Suppressor macrophage treated with lipopolysaccharide for 1 hour (primary cell): Measurements from ENCODE around the gene SPECC1.
"Not testable (repeated sequence)": the region's sequence is repeated elsewhere in the genome, so short reads cannot be mapped to it uniquely, and the experiment has no call there.

Experiments used
- DNase-seq, 3 donors: peaks; one replicate each; pipeline ENCODE4 v3.0.0-alpha.2; 2020 to 2022

Gene SPECC1

DNA sequence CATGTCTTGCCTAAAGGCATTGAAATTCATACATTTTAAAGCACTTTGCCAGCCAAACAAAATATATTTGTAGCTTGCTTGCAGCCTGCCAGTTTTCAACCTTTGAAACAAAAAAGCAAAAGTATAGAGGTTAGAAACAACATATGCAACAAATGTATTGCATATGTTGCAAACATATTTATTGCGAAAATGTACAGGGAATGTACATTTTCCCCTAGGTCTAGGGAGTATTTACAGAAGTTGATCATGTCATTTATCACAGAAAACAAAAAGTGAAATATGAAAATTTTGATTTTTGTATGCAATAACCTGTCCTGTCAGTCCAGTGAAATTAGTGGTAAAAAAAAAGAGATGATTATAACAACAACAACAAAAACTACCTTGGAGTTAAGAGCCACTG lies 171.5 kb downstream of the SPECC1 start:
- DNase-seq: peak; percentile 10 to 59 (median 45)

DNA sequence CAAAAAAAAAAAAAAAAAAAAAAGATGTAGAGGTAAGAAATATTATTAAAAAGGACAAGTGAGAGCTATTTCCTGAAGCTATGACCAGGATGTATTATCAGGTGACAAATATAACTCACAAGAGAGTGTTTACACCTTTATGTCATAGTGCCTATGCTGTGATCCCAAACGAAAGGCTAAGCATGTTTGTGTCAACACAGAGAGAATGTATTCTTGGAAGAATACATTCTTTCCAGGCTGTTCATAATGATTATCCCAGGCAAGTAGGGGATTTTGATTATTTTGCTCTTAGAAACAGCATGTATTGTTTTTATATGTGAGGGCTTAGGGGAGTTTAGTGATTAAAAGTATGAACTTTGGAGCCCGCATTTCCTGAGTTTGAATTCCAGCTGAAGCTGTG lies 175.0 kb downstream of the SPECC1 start:
- DNase-seq: no peak

DNA sequence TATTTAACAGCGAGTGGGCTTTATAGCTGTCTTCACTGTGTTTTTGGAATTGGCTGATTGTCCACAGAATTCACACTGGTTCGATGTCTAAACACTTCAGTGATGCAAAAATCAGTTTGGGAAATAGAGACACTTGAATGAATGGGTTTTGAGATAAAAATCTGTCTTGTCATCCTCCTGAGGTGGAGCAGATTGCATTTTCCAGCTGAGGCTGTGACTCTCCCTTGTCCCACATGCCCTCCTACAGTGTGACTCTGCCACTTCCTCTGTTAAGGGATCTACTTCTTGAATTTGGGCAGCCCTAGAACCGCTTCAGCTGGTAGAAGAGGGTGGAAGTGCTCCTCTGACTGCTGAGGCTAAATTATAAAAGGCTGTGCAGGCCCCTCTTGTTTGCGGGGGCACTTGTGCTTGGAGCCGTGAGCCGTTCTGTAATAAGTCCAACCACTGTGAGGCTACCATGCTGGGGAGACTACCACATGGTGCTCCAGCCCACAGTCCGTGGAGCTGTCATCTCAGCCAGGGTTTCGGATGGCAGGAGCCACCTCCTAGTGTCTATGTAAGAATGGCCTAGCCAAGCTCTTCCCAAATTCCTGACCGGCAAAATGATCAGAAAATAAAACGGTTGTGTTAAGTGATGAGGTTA lies 175.9 kb downstream of the SPECC1 start:
- DNase-seq: peak; percentile 84 to 88 (median 85)

DNA sequence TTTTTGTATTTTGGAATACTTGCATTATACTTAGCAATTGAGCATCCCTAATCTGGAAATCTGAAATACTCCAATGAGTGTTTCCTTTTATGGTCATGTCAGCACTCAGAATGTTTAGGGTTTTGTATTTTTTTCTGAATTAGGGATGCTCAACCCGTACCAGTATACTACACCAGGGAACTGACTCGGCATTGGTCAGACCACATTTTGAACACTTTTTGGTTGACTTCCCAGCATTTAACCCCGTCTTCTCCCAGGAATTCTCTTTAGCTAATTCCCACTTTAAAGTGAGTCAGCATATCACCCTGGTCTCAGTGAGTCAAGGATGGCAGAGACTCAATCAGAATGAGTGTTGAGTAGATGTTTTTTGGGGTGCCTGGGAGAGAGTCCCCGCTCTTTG lies 177.9 kb downstream of the SPECC1 start:
- no peak for DNase-seq

DNA sequence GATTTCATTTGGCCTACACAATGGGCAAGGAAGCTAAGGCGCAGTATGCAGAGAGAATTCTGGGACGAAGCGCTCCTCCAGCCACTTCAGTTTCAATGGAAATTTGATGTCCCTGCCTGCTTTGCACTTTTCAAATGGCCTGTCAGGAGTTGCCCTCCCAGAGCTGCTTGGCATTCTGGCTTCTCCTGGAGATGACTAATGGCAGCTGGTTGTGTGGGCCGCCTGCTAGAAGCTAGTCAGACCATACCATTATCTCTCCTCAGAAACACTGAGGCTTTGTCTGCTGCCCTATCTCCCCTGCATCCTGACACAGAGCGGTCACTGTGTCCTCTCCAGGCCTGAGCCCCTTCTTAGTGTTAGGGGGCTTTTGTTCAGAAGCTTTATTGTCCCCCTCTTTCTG lies 180.1 kb downstream of the SPECC1 start:
- peak in 2 of 3 donors; percentile 30 to 33 for DNase-seq

DNA sequence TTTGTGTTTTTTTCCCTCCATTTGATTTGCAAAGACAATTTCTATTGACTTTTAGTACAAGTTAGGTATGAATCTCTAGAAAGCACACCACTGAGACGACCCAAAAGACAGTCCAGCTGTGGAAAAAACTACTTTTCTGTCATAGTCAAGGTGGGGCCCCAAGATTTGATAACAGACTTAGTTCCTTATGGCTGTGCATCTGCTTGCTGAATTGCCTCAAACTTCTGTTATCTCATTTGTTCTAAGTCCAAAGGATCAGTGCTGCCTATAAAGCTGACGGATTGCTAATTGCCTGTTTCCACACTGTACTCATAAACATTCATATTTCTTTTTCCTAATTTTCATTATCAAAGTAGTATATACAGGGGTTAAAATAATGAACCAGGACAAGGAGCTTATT lies 180.8 kb downstream of the SPECC1 start:
- no peak for DNase-seq

DNA sequence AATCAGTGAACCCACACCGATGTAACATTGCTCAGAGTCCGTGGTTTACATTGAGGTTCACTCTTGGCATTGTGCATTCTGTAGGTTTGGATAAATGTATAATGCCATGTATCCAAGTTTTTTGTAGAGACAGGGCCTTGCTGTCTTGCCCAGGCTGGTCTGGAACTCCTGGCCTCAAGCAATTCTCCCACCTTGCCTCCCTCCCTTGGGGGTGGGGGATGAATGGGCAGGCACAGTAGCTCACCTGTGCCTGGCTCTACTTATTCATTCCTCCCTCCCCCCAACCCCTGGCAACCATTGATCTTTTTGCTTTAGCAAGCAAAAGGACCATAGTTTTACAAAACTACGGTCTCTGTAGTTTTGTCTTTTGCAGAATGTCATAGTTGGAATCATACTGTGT lies 181.4 kb downstream of the SPECC1 start:
- DNase-seq: no peak

DNA sequence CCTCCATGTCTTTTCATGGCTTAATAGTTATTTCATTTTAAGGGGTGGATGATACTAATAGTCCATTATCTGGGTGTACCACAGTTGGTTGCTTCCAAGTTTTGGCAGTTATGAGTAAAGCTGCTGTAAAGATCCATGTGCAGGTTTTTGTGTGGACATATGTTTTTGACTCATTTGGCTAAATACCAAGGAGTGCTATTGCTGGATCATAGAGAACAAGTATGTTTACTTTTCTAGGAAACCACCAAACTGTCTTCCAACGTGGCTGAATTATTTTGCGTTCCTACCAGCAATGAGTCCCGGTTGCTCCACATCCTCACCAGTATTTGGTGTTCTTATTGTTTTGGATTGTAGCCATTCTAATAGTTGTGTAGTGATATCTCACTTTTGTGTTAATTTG lies 181.9 kb downstream of the SPECC1 start:
- no peak for DNase-seq

DNA sequence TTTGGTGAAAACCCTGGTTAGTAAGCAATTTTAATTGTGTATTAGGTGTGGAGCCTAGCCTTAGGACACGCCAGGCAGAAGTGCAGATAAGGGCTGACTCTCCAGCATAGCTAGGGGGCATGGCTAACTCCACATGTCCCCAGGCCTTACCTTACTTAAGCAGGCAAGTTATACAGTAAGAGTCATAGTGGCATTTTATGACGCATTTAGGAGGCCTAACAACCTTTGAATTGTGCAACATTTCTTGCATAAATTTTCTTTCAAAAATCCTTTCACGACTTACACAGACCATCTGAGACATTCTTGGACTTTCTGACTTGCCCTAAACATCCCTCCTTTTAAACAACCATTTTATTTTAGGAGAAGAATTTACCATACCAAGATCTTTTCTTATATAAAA lies 187.1 kb downstream of the SPECC1 start:
- DNase-seq: not testable (repeated sequence)

DNA sequence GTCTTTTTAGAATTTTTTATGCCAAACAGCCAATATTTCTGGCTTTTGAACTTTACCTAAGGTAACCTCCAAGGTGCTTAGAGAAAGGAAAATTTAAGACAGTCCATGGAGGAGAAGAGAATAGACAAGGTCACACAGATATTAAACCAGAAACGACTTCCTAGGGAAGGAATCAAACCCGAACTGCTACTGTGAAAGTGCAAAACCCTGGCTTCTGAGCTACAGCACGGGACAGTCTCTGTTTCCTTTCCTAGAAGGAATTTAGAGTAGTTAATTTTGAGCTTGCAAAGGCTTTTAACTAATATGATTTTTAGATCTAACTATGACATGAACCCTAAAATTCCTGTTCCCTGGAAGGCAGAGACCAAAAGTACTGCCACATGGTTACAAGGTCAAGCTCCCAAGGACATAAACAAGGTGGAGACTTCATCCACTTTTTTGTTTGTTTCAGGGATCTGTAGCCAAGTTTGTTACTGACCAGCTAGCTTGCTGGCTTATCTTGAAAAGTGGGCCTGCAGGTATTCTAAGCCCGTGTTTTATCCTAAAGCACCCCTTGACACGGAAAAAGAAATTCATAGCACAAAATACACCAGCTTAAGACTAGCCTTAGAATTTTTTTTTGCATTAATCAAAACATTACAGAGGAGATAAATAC lies 188.2 kb downstream of the SPECC1 start:
- DNase-seq: no peak

DNA sequence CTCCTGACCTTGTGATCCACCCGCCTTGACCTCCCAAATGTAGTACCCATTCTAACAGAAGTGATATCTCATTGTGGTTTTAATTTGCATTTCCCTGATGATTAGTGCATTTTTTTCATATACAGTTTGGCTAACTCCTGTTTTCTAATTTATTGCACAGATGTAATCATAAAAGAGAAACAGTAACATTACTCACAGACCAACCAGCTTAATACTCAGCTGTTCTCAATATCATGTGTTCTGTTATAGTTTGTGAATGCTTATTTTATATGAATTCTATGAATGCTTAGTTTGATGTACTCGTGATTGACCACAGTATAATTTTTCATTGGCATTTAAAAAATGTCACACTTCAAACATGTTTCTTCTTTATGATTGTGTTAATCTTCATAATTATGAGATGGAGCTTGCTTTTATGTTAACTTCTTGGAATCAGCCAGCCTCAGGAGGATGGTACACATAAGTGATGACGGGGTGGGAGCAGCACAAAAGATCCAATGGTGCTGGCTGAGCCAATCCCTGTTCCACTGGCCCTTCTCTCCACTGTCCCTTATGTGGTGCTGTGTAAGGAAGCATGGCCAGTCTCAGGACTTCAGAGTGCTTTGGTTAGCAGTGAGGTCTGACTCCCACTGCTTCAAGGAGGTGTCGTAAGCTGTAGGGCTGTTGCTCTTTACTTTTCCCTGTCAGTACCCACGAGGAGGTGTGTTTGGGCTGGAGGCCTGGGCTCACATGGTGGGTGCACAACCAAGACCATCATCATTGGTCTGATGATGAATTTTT lies 191.0 kb downstream of the SPECC1 start:
- DNase-seq: peak in 1 of 3 donors; percentile 14

DNA sequence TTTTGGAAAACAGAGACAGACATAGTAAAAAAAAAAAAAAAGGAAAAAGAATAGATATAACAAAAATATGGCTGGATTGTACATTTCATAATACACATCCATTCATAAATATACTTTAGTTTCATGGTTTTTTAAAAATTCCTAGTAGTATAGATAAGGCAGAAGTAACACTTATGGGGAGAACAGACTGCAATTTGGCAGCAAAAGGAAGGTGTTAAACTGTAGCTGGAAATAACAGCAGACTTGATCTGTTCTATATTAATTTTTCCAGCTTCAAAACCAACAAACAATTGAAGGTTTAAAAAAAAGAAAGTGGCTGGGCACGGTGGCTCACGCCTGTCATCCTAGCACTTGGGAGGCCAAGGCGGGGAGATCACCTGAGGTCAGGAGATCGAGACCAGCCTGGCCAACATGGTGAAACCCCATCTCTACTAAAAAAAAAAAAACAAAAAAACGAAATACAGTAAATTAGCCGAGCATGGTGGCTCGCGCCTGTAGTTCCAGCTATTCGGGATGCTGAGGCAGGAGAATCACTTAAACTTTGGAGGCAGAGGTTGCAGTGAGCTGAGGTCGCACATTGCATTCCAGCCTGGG lies 191.8 kb downstream of the SPECC1 start:
- DNase-seq: no peak

DNA sequence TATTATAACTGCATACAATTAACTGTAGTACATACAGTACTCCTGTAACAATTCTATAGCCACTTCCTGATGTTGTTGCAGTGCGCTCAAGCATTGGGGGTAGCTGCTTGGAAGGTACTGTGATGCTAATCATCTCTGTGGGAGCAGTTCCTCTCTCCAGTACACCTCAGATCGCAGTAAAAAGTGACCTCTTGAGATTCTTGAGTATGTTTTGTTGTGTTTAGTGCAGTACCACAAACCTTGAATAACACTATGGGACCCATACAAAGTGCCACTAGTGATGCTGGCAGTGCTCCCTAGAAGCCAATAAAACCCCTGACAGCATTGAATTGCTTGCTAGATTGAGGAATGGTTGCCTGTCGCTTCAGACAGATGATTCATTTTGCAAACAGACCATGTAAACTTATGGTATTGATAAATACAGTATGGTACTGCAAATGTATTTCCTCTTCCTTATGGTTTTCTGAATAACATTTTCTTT lies 193.0 kb downstream of the SPECC1 start:
- no peak for DNase-seq

DNA sequence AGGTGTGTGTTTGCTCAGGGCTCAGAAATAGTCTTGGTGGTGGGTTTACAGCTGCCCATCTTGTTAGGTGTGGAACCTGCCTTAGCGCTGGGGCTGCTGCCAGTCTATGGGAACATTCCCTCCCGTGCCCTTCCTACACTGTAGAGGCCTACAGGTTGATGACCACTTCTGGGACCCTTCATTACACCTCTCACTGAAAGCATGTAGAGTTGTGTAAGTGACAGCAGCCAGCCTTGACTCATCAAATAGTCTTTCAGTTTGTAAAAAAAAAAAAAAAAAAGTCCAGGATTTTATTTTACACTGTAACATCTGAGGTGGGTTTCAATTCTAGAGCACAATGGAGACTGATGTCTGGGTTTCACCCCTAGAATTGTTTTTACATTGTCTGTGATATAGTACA lies 193.9 kb downstream of the SPECC1 start:
- peak; percentile 23 to 40 (median 26) for DNase-seq

DNA sequence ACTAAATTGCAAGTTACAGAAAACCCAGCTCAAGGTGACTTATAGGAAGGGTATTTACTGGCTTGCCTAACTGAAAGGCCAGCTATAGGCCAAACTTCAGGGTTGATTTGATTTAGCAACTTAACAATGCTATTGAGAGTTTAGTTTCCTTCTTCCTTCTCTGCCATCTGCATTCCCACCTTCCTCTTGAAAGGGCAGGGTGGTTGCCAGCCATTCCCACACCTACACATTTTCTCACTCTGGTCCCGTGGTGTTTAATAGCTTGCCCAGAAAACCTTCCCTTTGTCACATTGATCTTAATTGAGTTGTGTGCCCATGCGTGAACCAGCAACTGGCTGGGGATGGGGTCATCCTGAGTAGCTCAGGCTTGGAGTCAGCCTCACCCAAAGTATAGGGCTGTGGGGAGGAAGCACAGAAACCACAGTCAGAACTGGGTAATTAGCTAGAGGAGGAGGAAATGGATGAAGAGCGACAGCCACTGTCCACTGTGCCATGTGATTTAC lies 194.7 kb downstream of the SPECC1 start:
- peak; percentile 55 to 65 (median 64) for DNase-seq

DNA sequence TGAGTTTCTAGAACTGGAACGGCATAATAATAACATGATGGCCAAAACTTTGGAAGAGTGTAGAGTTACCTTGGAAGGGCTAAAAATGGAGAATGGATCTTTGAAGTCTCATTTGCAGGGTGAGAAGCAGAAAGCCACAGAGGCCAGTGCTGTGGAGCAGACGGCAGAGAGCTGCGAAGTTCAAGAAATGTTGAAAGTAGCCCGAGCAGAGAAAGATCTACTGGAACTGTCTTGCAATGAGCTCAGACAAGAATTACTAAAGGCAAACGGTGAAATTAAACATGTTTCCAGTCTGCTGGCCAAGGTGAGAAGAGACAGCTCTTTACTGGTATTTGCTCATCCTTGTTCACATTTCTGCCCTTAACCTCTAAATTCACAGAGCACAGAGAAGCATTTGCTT lies 196.4 kb downstream of the SPECC1 start:
- no peak for DNase-seq

DNA sequence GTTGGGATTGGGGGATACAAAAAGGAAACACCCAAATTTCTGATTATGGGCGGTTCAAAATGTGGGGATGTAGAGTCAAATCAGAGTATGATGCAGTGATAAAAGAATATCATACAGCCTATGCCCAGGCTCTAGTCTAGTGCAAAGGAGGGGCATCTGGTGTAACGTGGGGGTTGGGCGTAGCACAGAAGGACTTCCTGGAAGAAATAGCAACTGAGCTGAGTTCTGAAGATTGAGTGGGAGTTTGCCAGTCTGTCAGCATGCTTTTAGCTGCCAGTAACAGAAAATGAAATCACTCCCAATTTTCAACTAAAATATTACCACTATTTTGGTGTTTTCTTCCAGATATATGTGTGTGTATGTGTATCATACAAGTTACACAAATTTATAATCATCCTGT lies 196.9 kb downstream of the SPECC1 start:
- peak; percentile 34 to 49 (median 43) for DNase-seq

DNA sequence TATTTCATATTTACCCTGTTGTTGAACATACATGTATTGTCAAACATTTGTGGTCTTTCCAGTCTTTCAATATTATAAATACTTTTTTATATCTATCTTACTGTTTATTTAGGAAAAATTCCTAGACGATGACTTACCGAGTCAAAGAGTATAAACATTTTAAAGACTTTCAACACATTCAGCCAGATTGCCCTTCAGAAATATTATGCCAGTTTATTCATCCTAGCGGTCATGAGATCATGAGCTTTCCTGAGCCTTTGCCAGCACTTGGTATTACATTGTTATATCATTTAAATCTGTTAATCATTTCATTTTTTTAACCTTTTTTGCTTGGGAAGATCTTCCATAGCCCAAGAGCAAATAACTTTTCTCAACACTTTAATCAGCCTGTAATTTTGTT lies 197.4 kb downstream of the SPECC1 start:
- no peak for DNase-seq

DNA sequence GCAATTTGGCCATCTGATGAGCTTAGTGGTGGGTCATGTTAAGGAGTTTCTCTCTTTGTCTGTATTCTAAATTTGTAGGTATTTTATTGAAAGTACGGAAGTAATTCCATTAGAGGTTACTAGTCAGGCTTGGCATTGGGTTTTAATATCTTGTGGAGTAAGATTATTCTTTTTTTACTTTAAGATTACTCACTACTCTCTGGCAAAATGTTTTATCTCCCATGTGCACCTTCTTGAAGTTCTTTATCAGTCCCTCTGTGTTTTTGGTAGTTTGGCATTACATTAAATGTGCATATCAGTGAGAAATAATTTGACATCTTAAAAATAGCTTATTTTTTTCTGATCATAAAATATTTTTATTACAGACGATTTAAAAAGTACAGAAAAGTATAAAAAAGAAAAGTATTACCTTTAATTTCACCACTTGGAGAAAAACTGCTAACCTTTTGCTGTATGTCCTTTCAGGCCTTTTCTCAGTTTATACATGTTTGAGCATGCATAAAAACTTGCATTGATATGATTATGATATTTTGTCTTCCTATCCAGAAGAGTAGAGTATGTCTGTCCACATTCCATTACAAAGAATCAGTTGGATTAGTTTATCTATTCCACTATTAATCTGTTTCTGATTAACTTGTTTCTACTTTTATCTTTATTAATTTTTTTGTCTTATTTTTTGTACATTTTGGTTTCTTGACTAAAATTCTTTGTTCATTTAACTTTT lies 198.3 kb downstream of the SPECC1 start:
- DNase-seq: no peak

DNA sequence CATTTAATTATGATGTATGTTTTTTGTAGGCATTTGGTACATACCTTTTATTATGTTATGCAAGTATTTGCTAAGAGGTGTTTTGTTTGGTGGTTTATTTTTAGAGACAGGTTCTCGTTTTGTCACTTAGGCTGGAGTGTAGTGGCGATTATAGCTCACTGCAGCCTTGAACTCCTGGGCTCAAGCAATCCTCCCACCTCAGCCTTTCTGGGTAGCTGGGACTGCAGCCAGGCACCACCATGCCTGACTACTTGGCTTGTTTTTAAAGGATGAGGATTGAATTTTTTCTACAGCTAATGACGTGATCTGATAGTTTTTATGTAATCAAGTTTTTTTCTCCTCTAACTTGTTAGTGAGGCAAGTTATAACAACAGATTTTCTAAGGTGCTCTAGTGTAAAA lies 199.6 kb downstream of the SPECC1 start:
- DNase-seq: no peak

DNA sequence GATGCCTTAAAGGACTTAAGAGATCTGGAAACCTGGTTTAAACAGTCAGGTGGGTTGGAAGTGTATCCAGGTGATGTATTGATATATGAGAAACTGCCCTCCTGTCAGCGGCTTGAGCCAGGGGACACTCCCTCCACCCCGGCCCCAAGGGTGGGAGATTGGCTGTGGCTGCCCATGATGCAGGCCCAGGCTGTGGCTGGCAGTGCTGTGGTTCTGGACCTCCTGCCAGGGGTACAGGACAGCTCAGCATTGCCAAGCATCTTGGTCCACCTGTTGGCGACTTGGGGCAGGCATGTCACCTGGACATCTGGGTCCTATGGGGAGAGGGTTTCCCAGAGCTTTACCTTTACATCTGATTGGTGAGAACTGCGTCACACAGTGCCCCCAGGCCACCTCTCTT lies 201.0 kb downstream of the SPECC1 start:
- no peak for DNase-seq

DNA sequence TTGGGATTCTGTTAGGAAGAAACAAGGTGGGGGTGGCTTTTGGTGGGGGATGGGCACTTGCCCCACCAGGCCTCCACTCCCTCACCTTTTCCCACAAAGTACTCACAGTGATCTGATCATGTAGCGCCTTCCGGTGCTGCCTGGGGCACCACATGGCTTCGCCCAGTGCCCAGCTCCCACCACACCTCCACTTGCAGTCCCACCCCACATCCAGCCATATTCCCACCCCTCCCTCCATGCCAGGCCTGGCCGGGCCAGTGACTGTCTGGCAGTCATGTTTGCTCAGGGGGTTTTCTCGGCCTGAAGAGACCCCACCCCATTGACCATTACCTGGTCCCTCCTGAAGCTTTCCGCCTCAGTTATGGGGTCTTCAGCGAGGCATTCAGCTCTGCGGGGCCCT lies 201.5 kb downstream of the SPECC1 start:
- no peak for DNase-seq

DNA sequence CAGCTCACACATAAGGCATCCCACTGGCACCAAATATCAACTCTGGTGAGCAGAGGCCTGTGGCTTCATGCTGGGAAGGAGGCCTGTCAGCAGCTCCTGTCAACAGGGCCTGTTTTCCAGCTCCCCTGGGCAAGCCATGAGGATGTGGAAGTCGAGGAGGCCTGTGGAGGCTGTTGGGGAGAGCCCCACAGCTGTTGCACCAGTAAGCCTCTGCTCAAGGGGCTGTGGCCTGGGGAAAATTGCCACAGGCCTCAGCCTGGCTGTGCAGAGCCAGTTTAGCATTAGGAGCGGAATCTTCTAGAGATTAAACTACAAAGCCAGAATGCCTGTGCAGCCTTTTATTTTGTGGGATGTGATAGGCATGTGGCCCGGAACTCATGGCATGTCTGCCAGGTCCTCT lies 202.1 kb downstream of the SPECC1 start:
- no peak for DNase-seq
